ENCODE measurements around the gene COL4A2.

- no peak for TF ChIP-seq REST (IDR thresholded peaks at IDR 0.05)
- no peak for TF ChIP-seq CTCF (IDR thresholded peaks at IDR 0.05; ENCODE audit: low read depth, low read length, missing input control)
- no peak for TF ChIP-seq JUND (IDR thresholded peaks at IDR 0.05)
- TF ChIP-seq ZBTB33 (IDR thresholded peaks at IDR 0.05) = no peak
- TF ChIP-seq MAX (IDR thresholded peaks at IDR 0.05) = no peak
- TF ChIP-seq SP1 (IDR thresholded peaks at IDR 0.05) = no peak
Observed at GRCh38 chr13:110448230-110448629, 141.1 kb downstream of the COL4A2 start.

All from liver (tissue), 3 donors.